ENCODE measurements around the gene SYNDIG1.

GRCh38 chr20:24708411-24709295 is 239.2 kb downstream of the SYNDIG1 start:
- no peak for TF ChIP-seq EZH2 (IDR thresholded peaks at IDR 0.05)
- TF ChIP-seq POLR2AphosphoS5 (IDR thresholded peaks at IDR 0.05; ENCODE audit: borderline replicate concordance, low read depth, low read length) = no peak
- no peak for TF ChIP-seq FOXP2 (optimal IDR thresholded peaks at IDR 0.05; ENCODE audit: control extremely low read depth, extremely low read length, insufficient read depth)
